H1 (cell line): ENCODE measurements around the gene RPS6KL1. TPM values are rescaled to one million over a fixed set of nuclear protein-coding genes. Genes with fewer than 3 reads are reported as not detected.

Experiments
- CTCF ChIA-PET: fragments of 300-600 bp; sonication (Branson Sonifier 250); formaldehyde crosslinking; loops from one replicate; lab custom pipeline; 2021; ENCODE audit not compliant: partially characterized antibody; lab: Charles Lee
- POLR2A ChIA-PET: fragments of 300-600 bp; sonication (Branson Sonifier 250); formaldehyde crosslinking; loops from one replicate; lab custom pipeline; 2021; ENCODE audit warnings: inconsistent platforms; ENCODE audit not compliant: partially characterized antibody; lab: Charles Lee
- DNase-seq, 2 experiments: peaks; one replicate each; pipeline versions ENCODE4 v3.0.0 to v3.0.0-alpha.2; 2010 to 2022; ENCODE audit warnings: low spot score in 2 of 2, low read depth in 1 of 2, mixed read lengths in 1 of 2
- FAIRE-seq: peaks from 2 replicates; lab custom pipeline; 2011; peaks lifted over from hg19 to GRCh38; lab: Jason Lieb, UNC
- H2AFZ ChIP-seq: 2 replicates; pipeline ENCODE4 v1.8.1; 2012; ENCODE audit warnings: low read length, inconsistent platforms
- H2AK5ac ChIP-seq: 2 replicates; pipeline ENCODE4 v1.6.1; 2013; ENCODE audit warnings: low read depth, low read length
- H2BK120ac ChIP-seq: replicated peaks from 2 replicates; pipeline ENCODE3; 2013; ENCODE audit warnings: low read depth, low read length, inconsistent platforms
- H2BK12ac ChIP-seq: 2 replicates; pipeline ENCODE4 v1.6.1; 2013; ENCODE audit warnings: low read depth, low read length
- H2BK15ac ChIP-seq: 2 replicates; pipeline ENCODE4 v1.6.1; 2013; ENCODE audit warnings: low read length
- H2BK20ac ChIP-seq: 2 replicates; pipeline ENCODE4 v1.6.1; 2013; ENCODE audit warnings: low read length
- H2BK5ac ChIP-seq: 2 replicates; pipeline ENCODE4 v1.6.1; 2013; ENCODE audit warnings: low read depth, low read length
- H3K14ac ChIP-seq: 2 replicates; pipeline ENCODE4 v1.6.1; 2013; ENCODE audit warnings: inconsistent platforms; ENCODE audit not compliant: insufficient read length
- H3K18ac ChIP-seq: 2 replicates; pipeline ENCODE4 v1.6.1; 2013; ENCODE audit warnings: low read length; ENCODE audit errors: extremely low read depth
- H3K23ac ChIP-seq: 2 replicates; pipeline ENCODE4 v1.6.1; 2013; ENCODE audit warnings: inconsistent platforms; ENCODE audit not compliant: insufficient read length
- H3K23me2 ChIP-seq: 2 replicates; pipeline ENCODE4 v1.6.1; 2013; ENCODE audit warnings: low read depth, low read length
- H3K27ac ChIP-seq: 2 replicates; pipeline ENCODE4 v1.6.1; 2011; ENCODE audit warnings: low read depth, low read length, inconsistent platforms
- H3K27me3 ChIP-seq, 4 experiments: replicated peaks in 1 of 4; 1 replicate in 1 of 4; 2 replicates in 3 of 4; pipeline versions ENCODE4 v1.6.1 to v1.8.1; 2011 to 2013; ENCODE audit warnings: low read length in 3 of 4, mild to moderate bottlenecking in 3 of 4, inconsistent platforms in 2 of 4, mixed read lengths in 2 of 4, moderate library complexity in 1 of 4; ENCODE audit not compliant: control insufficient read depth in 3 of 4, insufficient read depth in 3 of 4; ENCODE audit errors: extremely low read depth in 1 of 4
- H3K36me3 ChIP-seq, 4 experiments: 2 replicates each; pipeline versions ENCODE4 v1.6.1 to v1.8.1; 2011 to 2013; ENCODE audit warnings: mild to moderate bottlenecking in 4 of 4, low read length in 3 of 4, moderate library complexity in 2 of 4, control low read depth in 1 of 4, inconsistent platforms in 1 of 4; ENCODE audit not compliant: insufficient read depth in 4 of 4, control insufficient read depth in 2 of 4
- H3K4ac ChIP-seq: replicated peaks from 2 replicates; pipeline ENCODE3; 2013; ENCODE audit warnings: low read length, low read depth, mixed read lengths, inconsistent platforms; ENCODE audit not compliant: insufficient read length
- H3K4me1 ChIP-seq, 4 experiments: replicated peaks in 1 of 4; 1 replicate in 1 of 4; 2 replicates in 3 of 4; pipeline versions ENCODE4 v1.6.1 to v1.8.1; 2011 to 2013; ENCODE audit warnings: low read length in 3 of 4, inconsistent platforms in 2 of 4, mixed read lengths in 1 of 4; ENCODE audit not compliant: insufficient read depth in 4 of 4, control insufficient read depth in 3 of 4
- H3K4me2 ChIP-seq, 2 experiments: 2 replicates each; pipeline versions ENCODE4 v1.6.1 to v1.8.1; 2011 to 2013; ENCODE audit warnings: low read depth in 2 of 2, low read length in 2 of 2, control low read depth in 1 of 2, inconsistent platforms in 1 of 2, mild to moderate bottlenecking in 1 of 2; ENCODE audit not compliant: insufficient read depth in 1 of 2
- H3K4me3 ChIP-seq, 4 experiments: fragments of 200-600, 300-600 bp in 1 of 4; sonication (generic), shearing (Covaris generic), sonication (Bioruptor Twin) in 1 of 4; 2 replicates each; pipeline versions ENCODE4 v1.5.1 to v1.8.1; 2011 to 2016; ENCODE audit warnings: low read length in 4 of 4, low read depth in 3 of 4, control low read depth in 2 of 4, inconsistent platforms in 2 of 4, mild to moderate bottlenecking in 2 of 4, mixed read lengths in 1 of 4, moderate library complexity in 1 of 4; ENCODE audit not compliant: insufficient read depth in 2 of 4; ENCODE audit errors: extremely low read depth in 1 of 4
- H3K56ac ChIP-seq: replicated peaks from 2 replicates; pipeline ENCODE3; 2013; ENCODE audit warnings: low read depth, mild to moderate bottlenecking, mixed read lengths, low read length, inconsistent platforms; ENCODE audit not compliant: insufficient read length
- H3K79me1 ChIP-seq: 2 replicates; pipeline ENCODE4 v1.6.1; 2013; ENCODE audit warnings: low read depth, low read length, control low read depth
- H3K79me2 ChIP-seq, 2 experiments: 2 replicates each; pipeline versions ENCODE4 v1.6.1 to v1.8.1; 2012 to 2013; ENCODE audit warnings: low read length in 2 of 2, mild to moderate bottlenecking in 2 of 2, inconsistent platforms in 1 of 2; ENCODE audit not compliant: insufficient read depth in 2 of 2, control insufficient read depth in 1 of 2
- H3K9ac ChIP-seq, 4 experiments: replicated peaks in 1 of 4; 1 replicate in 1 of 4; 2 replicates in 3 of 4; pipeline versions ENCODE4 v1.6.1 to v1.8.1; 2011 to 2013; ENCODE audit warnings: low read depth in 3 of 4, low read length in 3 of 4, control low read depth in 2 of 4, mild to moderate bottlenecking in 2 of 4, moderate library complexity in 2 of 4, inconsistent platforms in 1 of 4; ENCODE audit errors: extremely low read depth in 1 of 4
- H3K9me3 ChIP-seq, 2 experiments: 2 replicates each; pipeline versions ENCODE4 v1.6.1 to v1.8.1; 2012 to 2013; ENCODE audit warnings: mild to moderate bottlenecking in 2 of 2, moderate library complexity in 2 of 2, control low read depth in 1 of 2, inconsistent platforms in 1 of 2, low read depth in 1 of 2, low read length in 1 of 2, mixed read lengths in 1 of 2; ENCODE audit not compliant: insufficient read depth in 2 of 2
- H4K20me1 ChIP-seq, 2 experiments: replicated peaks in 1 of 2; 2 replicates each; pipeline versions ENCODE3 to v1.8.1; 2011 to 2013; ENCODE audit warnings: inconsistent platforms in 2 of 2, low read length in 2 of 2, mild to moderate bottlenecking in 1 of 2; ENCODE audit not compliant: insufficient read depth in 2 of 2, control insufficient read depth in 1 of 2
- H4K5ac ChIP-seq: 2 replicates; pipeline ENCODE4 v1.6.1; 2013; ENCODE audit warnings: low read length, low read depth, mixed read lengths, inconsistent platforms; ENCODE audit not compliant: insufficient read length
- H4K8ac ChIP-seq: 2 replicates; pipeline ENCODE4 v1.8.0; 2013; ENCODE audit warnings: mild to moderate bottlenecking, moderate library complexity, low read length, inconsistent platforms; ENCODE audit not compliant: insufficient read depth; ENCODE audit errors: extremely low read depth
- H4K91ac ChIP-seq: replicated peaks from 2 replicates; pipeline ENCODE3; 2013; ENCODE audit warnings: low read length, mixed read lengths, inconsistent platforms; ENCODE audit not compliant: insufficient read length
- BACH1 ChIP-seq: IDR thresholded peaks from 2 replicates; pipeline ENCODE4 v1.6.1; 2012; ENCODE audit warnings: low read length, improper control_type of control experiment
- CREB1 ChIP-seq: IDR thresholded peaks from 2 replicates; pipeline ENCODE4 v1.6.1; 2012; ENCODE audit warnings: inconsistent platforms
- KDM4A ChIP-seq: IDR thresholded peaks from one replicate; pipeline ENCODE4 v1.7.1; 2012; ENCODE audit warnings: low read depth, mild to moderate bottlenecking, moderate library complexity, low read length, inconsistent platforms; ENCODE audit not compliant: severe bottlenecking
- PHF8 ChIP-seq: fragments of 200-600 bp; sonication (generic); conservative IDR thresholded peaks from 2 replicates; pipeline ENCODE4 v1.7.1; 2012; ENCODE audit warnings: low read depth, mild to moderate bottlenecking, inconsistent platforms, low read length, moderate library complexity
- RFX5 ChIP-seq: IDR thresholded peaks from 2 replicates; pipeline ENCODE4 v1.6.1; 2011; ENCODE audit warnings: low read depth, low read length, improper control_type of control experiment, borderline replicate concordance
- SAP30 ChIP-seq: fragments of 300-600 bp; sonication (generic); IDR thresholded peaks from 2 replicates; pipeline ENCODE4 v1.7.1; 2012; ENCODE audit warnings: low read length, moderate library complexity, mild to moderate bottlenecking, inconsistent platforms; ENCODE audit not compliant: insufficient read depth, insufficient replicate concordance
- SIRT6 ChIP-seq: IDR thresholded peaks from one replicate; pipeline ENCODE4 v1.7.1; 2012; ENCODE audit warnings: low read length, inconsistent platforms
- SP1 ChIP-seq: IDR thresholded peaks from 2 replicates; pipeline ENCODE4 v1.6.1; 2011; ENCODE audit warnings: low read depth, low read length
- TCF12 ChIP-seq: IDR thresholded peaks from 2 replicates; pipeline ENCODE4 v1.6.1; 2011; ENCODE audit warnings: low read depth, mild to moderate bottlenecking, low read length
- YY1 ChIP-seq: IDR thresholded peaks from 2 replicates; pipeline ENCODE4 v1.6.1; 2011; ENCODE audit warnings: low read depth, mild to moderate bottlenecking, low read length
- ZNF274 ChIP-seq: IDR thresholded peaks from 2 replicates; pipeline ENCODE4 v1.7.0; 2012; ENCODE audit warnings: low read length, borderline replicate concordance; ENCODE audit errors: extremely low read depth
- WGBS, 2 experiments: shearing (Covaris generic) in 1 of 2; methylation state at CpG; one replicate each; pipeline versions ENCODE4 v1.1.6 to v1.1.7; 2013 to 2015; ENCODE audit warnings: low lambda C conversion rate in 2 of 2, mixed read lengths in 2 of 2, inconsistent platforms in 1 of 2, low coverage in 1 of 2, missing lambda C conversion rate in 1 of 2; ENCODE audit not compliant: insufficient replicate concordance in 2 of 2, insufficient coverage in 1 of 2, insufficient read length in 1 of 2; ENCODE audit errors: extremely low coverage in 1 of 2, missing lambda C conversion rate in 1 of 2; 5-methylcytosine and 5-hydroxymethylcytosine counted together
- polyA plus RNA-seq, 7 experiments: library from polyadenylated mRNA; depleted of rRNA in 3 of 7; stranded (reverse) in 5 of 7; unstranded in 2 of 7; fragments of >200 nt in 5 of 7; fragments of 200-250 nt in 2 of 7; gene quantifications; 1 replicate in 5 of 7; 2 replicates in 1 of 7; 4 replicates in 1 of 7; pipeline versions ENCODE4 v1.2.1 to v1.2.3, GENCODE V29; 2011 to 2013; ENCODE audit warnings: missing spikeins in 2 of 7, mixed read lengths in 2 of 7
- total RNA-seq: library from RNA; stranded (reverse); fragmentation: NEBNext Ultra II Directional; extraction: Animal tissue kit (Norgen Biotek cat#: 25700); gene quantifications from 2 replicates; pipeline ENCODE4 v1.2.1, GENCODE V29; 2021
- TF ChIP-seq, protein P1 (sequence below): IDR thresholded peaks from 2 replicates; pipeline ENCODE4 v1.6.1; 2011; ENCODE audit warnings: low read depth, mild to moderate bottlenecking, low read length; ENCODE audit not compliant: insufficient read depth

Gene RPS6KL1
- total and polyA plus RNA-seq, 2 of the 8 experiments (the other 6 are each of a cell fraction or from before 2014, with no cell fraction given), result 9.8 to 13.8 TPM

GRCh38 chr14:74945852-74946658 lies 23.0 kb upstream of the RPS6KL1 start:
- Histone ChIP-seq H2BK15ac (0 out of 2 replicates have a peak overlapping the region, but pooled peaks have one; percentile 72), H3K4me2 (peak overlapping the region in 1 of 2 experiments; percentile 50; a peak in 1 of 4 replicates), H4K5ac (no peak overlapping the region), H2BK120ac (no peak overlapping the region), H3K23me2 (no peaks in the 10 kb centered on the region), H2AK5ac (no peak overlapping the region), H2BK5ac (no peak overlapping the region), H3K14ac (no peak overlapping the region), H3K79me1 (no peaks in the 10 kb centered on the region), H3K56ac (no peak overlapping the region), H2BK20ac (no peak overlapping the region), H3K4ac (no peak overlapping the region), H2BK12ac (no peak overlapping the region), H4K91ac (no peak overlapping the region), H4K8ac (0 out of 2 replicates have a peak overlapping the region, but pooled peaks have one; percentile 40), H3K79me2 (no peaks in the 10 kb centered on the region), H3K18ac (no peak overlapping the region), H3K27me3 (no peaks in the 10 kb centered on the region), H3K23ac (no peak overlapping the region), H3K27ac (no peak overlapping the region), H3K36me3 (no peaks in the 10 kb centered on the region), H3K4me1 (peaks cover 0 to 6% (median 2%) of the 10 kb centered on the region in 4 experiments; a peak in 3 of 7 replicates), H3K4me3 (no peak overlapping the region), H3K9me3 (no peaks in the 10 kb centered on the region), H3K9ac (no peak overlapping the region), H4K20me1 (no peaks in the 10 kb centered on the region), H2AFZ (peak overlapping the region; percentile 89; the same call in 1 of the 2 replicates)
- CTCF ChIA-PET, result interaction anchor here (0.6 to 11.9 kb wide), 46 partner anchors 9 to 373 kb away, joined by 3 to 146 read pairs (median 7); partner anchors contain the start of genes ACYP1, EIF2B2, PGF and RPS6KL1
- peak; percentile 42 for FAIRE-seq
- POLR2A ChIA-PET, result interaction anchor here (0.8 to 1.8 kb wide), 8 partner anchors 9 to 122 kb away, joined by 3 to 6 read pairs (median 3); partner anchors contain the start of genes PGF and RPS6KL1
- WGBS, 2 experiments, result 48% methylated on average over 17 of the region's 17 CpGs; no CpG with 5 or more reads in 1 of the 2 experiments
- DNase-seq, result peak; percentile 41 to 95
- no peak for TF ChIP-seq TCF12
- TF ChIP-seq BACH1, result no peak
- no peak for TF ChIP-seq YY1
- TF ChIP-seq, protein P1, sequence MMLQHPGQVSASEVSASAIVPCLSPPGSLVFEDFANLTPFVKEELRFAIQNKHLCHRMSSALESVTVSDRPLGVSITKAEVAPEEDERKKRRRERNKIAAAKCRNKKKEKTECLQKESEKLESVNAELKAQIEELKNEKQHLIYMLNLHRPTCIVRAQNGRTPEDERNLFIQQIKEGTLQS, result no peak
- TF ChIP-seq ZNF274, result no peak
- TF ChIP-seq CREB1, result peak; percentile 22; the same call in 1 of the 2 replicates
- TF ChIP-seq KDM4A, result no peak
- no peak for TF ChIP-seq SIRT6
- TF ChIP-seq SP1, result 0 out of 2 replicates have a peak, but pooled peaks have one; percentile 24
- TF ChIP-seq RFX5, result no peak
- no peak for TF ChIP-seq SAP30
- TF ChIP-seq PHF8, result no peak
